Measurements from ENCODE around the gene FIP1L1. TPM values are rescaled to one million over a fixed set of nuclear protein-coding genes. Genes with fewer than 3 reads are reported as not detected.

The FIP1L1 gene
- total RNA-seq, 1 experiment from 2014 or later = 47.6 TPM

DNA sequence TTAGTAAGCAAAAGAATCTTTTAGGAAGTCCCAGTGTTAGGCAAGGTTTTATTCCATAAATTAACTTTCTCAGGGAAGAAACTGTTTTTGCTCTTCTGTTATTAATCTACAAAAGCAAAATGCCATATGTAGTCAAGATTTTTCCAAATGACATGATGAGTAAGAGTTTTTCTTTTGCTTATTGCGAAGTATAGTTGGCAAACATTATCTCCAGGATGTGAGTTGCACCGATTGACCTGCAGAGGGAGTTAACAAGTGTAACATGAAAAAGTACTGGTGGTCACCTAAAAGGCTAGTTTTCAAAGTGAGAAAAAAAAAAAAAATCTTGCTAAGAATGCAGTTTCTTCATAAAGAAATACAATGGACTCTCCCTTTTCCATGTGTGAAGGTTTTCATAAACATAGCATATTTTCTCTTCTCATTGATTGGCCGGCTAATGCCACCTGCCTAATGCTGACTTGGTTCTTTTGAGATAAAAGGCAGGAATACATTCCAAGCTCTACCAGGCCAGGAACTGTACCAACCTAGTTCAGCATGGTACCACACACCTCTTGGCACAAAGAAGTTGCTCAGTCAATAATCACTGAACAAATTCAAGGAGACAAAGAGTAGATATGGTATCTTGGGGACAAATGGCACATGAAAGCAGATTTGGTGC is 113.7 kb downstream of the FIP1L1 start:
- ATAC-seq (peak; percentile 71), DNase-seq (ENCODE audit: low spot score) (peak; percentile 21)
- TF ChIP-seq, protein P1, sequence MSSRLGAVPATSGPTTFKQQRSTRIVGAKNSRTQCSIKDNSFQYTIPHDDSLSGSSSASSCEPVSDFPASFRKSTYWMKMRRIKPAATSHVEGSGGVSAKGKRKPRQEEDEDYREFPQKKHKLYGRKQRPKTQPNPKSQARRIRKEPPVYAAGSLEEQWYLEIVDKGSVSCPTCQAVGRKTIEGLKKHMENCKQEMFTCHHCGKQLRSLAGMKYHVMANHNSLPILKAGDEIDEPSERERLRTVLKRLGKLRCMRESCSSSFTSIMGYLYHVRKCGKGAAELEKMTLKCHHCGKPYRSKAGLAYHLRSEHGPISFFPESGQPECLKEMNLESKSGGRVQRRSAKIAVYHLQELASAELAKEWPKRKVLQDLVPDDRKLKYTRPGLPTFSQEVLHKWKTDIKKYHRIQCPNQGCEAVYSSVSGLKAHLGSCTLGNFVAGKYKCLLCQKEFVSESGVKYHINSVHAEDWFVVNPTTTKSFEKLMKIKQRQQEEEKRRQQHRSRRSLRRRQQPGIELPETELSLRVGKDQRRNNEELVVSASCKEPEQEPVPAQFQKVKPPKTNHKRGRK (CRISPR knock-in tag; IDR thresholded peaks at IDR 0.05; ENCODE audit: borderline replicate concordance) = no peak
- TF ChIP-seq SMAD4 (CRISPR knock-in tag; IDR thresholded peaks at IDR 0.05) (no peak), EMX1 (CRISPR knock-in tag; IDR thresholded peaks at IDR 0.05) (no peak), GRHL2 (CRISPR knock-in tag; IDR thresholded peaks at IDR 0.05; ENCODE audit: insufficient replicate concordance, severe bottlenecking) (no peak), TEAD4 (CRISPR knock-in tag; IDR thresholded peaks at IDR 0.05) (no peak), ZNF423 (CRISPR knock-in tag; IDR thresholded peaks at IDR 0.05) (no peak), JAZF1 (CRISPR knock-in tag; IDR thresholded peaks at IDR 0.05) (no peak), FOXP1 (CRISPR knock-in tag; IDR thresholded peaks at IDR 0.05; ENCODE audit: borderline replicate concordance) (no peak), ETV6 (CRISPR knock-in tag; IDR thresholded peaks at IDR 0.05) (no peak), NR2C2 (CRISPR knock-in tag; IDR thresholded peaks at IDR 0.05) (no peak), TEAD1 (CRISPR knock-in tag; IDR thresholded peaks at IDR 0.05) (no peak), NFATC4 (CRISPR knock-in tag; IDR thresholded peaks at IDR 0.05) (no peak), OVOL2 (CRISPR knock-in tag; IDR thresholded peaks at IDR 0.05; ENCODE audit: borderline replicate concordance) (no peak), RELA (CRISPR knock-in tag; IDR thresholded peaks at IDR 0.05; ENCODE audit: borderline replicate concordance) (no peak), TP53 (CRISPR knock-in tag; IDR thresholded peaks at IDR 0.05) (no peak), ELF4 (CRISPR knock-in tag; IDR thresholded peaks at IDR 0.05; ENCODE audit: low read depth) (no peak), STAT6 (CRISPR knock-in tag; conservative IDR thresholded peaks at IDR 0.05; ENCODE audit: low read depth) (no peak), ESRRA (CRISPR knock-in tag; IDR thresholded peaks at IDR 0.05; ENCODE audit: borderline replicate concordance) (no peak)
- TF ChIP-seq, protein P2, sequence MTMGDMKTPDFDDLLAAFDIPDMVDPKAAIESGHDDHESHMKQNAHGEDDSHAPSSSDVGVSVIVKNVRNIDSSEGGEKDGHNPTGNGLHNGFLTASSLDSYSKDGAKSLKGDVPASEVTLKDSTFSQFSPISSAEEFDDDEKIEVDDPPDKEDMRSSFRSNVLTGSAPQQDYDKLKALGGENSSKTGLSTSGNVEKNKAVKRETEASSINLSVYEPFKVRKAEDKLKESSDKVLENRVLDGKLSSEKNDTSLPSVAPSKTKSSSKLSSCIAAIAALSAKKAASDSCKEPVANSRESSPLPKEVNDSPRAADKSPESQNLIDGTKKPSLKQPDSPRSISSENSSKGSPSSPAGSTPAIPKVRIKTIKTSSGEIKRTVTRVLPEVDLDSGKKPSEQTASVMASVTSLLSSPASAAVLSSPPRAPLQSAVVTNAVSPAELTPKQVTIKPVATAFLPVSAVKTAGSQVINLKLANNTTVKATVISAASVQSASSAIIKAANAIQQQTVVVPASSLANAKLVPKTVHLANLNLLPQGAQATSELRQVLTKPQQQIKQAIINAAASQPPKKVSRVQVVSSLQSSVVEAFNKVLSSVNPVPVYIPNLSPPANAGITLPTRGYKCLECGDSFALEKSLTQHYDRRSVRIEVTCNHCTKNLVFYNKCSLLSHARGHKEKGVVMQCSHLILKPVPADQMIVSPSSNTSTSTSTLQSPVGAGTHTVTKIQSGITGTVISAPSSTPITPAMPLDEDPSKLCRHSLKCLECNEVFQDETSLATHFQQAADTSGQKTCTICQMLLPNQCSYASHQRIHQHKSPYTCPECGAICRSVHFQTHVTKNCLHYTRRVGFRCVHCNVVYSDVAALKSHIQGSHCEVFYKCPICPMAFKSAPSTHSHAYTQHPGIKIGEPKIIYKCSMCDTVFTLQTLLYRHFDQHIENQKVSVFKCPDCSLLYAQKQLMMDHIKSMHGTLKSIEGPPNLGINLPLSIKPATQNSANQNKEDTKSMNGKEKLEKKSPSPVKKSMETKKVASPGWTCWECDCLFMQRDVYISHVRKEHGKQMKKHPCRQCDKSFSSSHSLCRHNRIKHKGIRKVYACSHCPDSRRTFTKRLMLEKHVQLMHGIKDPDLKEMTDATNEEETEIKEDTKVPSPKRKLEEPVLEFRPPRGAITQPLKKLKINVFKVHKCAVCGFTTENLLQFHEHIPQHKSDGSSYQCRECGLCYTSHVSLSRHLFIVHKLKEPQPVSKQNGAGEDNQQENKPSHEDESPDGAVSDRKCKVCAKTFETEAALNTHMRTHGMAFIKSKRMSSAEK (CRISPR knock-in tag; IDR thresholded peaks at IDR 0.05; ENCODE audit: borderline replicate concordance) = no peak
- TF ChIP-seq, protein P3, sequence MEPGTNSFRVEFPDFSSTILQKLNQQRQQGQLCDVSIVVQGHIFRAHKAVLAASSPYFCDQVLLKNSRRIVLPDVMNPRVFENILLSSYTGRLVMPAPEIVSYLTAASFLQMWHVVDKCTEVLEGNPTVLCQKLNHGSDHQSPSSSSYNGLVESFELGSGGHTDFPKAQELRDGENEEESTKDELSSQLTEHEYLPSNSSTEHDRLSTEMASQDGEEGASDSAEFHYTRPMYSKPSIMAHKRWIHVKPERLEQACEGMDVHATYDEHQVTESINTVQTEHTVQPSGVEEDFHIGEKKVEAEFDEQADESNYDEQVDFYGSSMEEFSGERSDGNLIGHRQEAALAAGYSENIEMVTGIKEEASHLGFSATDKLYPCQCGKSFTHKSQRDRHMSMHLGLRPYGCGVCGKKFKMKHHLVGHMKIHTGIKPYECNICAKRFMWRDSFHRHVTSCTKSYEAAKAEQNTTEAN (CRISPR knock-in tag; IDR thresholded peaks at IDR 0.05) = no peak
- H3K4me1 Mint-ChIP-seq = peaks cover 14% of the 10 kb centered on the region
- H3K36me3 Mint-ChIP-seq = no peaks in the 10 kb centered on the region
- no peak overlapping the region for H3K27ac Mint-ChIP-seq
- H3K9me3 Mint-ChIP-seq = no peaks in the 10 kb centered on the region
- no peak overlapping the region for H3K4me3 Mint-ChIP-seq
- POLR2A ChIA-PET = no interaction called here
- CTCF ChIA-PET = interaction anchor here (0.6 to 2.1 kb wide), 12 partner anchors 11 to 742 kb away, joined by 3 to 14 read pairs (median 4); no protein-coding TSS in a partner anchor
- H3K27me3 Mint-ChIP-seq (ENCODE audit: low read depth) = no peaks in the 10 kb centered on the region

Measured in WTC11 (cell line).